ENCODE measurements around the gene GLUL. TPM values are rescaled to one million over a fixed set of nuclear protein-coding genes. Genes with fewer than 3 reads are reported as not detected.

Gene GLUL
- total RNA-seq, 1 donor from 2014 or later, result 522 TPM

DNA sequence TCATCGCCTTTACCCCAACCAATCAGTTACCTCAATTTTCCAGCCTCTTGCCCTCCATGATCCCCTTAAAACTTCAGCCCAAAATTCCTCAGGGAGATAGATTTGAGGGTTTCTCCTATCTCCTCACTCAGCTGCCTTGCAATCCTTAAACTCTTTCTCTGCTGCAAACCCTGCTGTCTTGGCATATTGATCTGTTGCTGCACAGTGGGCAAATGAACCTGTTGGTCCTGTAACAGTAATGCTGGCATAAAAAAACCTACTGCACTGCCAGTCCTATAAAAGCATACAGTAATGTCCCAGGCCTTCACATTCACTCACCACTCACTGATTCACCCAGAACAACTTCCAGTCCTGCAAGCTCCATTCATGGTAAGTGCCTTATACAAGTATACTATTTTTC lies 14.0 kb upstream of the GLUL start:
- no peak overlapping the region for H3K27ac Mint-ChIP-seq (ENCODE audit: unreplicated experiment)
- no peak for TF ChIP-seq CTCF (conservative IDR thresholded peaks at IDR 0.05)
- peaks cover 3% of the 10 kb centered on the region for H3K36me3 Mint-ChIP-seq (ENCODE audit: low read depth)
- peaks cover 13% of the 10 kb centered on the region for H3K9me3 Mint-ChIP-seq
- H3K27me3 Mint-ChIP-seq (ENCODE audit: low read depth), result peaks cover 3% of the 10 kb centered on the region
- no peak for DNase-seq (ENCODE audit: low read depth, low spot score)
- no peaks in the 10 kb centered on the region for H3K4me1 Mint-ChIP-seq
- no peak overlapping the region for H3K4me3 Mint-ChIP-seq

DNA sequence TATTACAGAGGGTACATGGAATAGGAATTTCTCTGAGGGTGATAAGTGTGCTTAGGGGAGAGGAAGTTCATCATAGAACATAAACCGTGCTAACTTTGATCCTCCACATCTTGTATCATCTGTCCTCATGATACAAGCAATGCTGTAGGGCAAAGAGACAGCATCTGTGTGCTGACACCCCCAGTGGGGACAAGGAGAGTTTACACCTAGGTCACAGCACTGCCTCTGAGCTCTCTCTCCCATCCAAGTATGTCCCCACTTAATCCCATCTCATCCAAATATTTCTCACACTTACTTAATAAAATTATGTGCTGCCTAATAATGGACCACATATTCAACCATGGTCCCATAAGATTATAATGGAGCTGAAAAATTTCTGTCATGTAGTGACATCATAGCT lies 13.2 kb upstream of the GLUL start:
- Mint-ChIP-seq H3K4me1 (no peaks in the 10 kb centered on the region), H3K36me3 (ENCODE audit: low read depth) (peaks cover 3% of the 10 kb centered on the region), H3K27ac (ENCODE audit: unreplicated experiment) (no peak overlapping the region), H3K27me3 (ENCODE audit: low read depth) (peaks cover 3% of the 10 kb centered on the region), H3K4me3 (no peak overlapping the region), H3K9me3 (peaks cover 13% of the 10 kb centered on the region)
- peak; percentile 20 for TF ChIP-seq CTCF (conservative IDR thresholded peaks at IDR 0.05)
- no peak for DNase-seq (ENCODE audit: low read depth, low spot score)

GRCh38 chr1:182400567-182400966 lies 9.0 kb upstream of the GLUL start, which contains the start of gene TEDDM1:
Gene TEDDM1, minus strand, starts transcription at chr1:182400667. Its CDS starts 182 bp downstream, at chr1:182400485.
- H3K27ac Mint-ChIP-seq (ENCODE audit: unreplicated experiment), result peak within 1 kb of the TSS; percentile 54
- peaks cover 13% of the 10 kb centered on the region for H3K4me1 Mint-ChIP-seq
- peaks cover 6% of the 10 kb centered on the region for H3K27me3 Mint-ChIP-seq (ENCODE audit: low read depth)
- no peak within 1 kb of the TSS for H3K4me3 Mint-ChIP-seq
- no peak for TF ChIP-seq CTCF (conservative IDR thresholded peaks at IDR 0.05)
- H3K36me3 Mint-ChIP-seq (ENCODE audit: low read depth), result peaks cover 3% of the 10 kb centered on the region
- H3K9me3 Mint-ChIP-seq, result peaks cover 6% of the 10 kb centered on the region
- DNase-seq (ENCODE audit: low read depth, low spot score), result no peak

DNA sequence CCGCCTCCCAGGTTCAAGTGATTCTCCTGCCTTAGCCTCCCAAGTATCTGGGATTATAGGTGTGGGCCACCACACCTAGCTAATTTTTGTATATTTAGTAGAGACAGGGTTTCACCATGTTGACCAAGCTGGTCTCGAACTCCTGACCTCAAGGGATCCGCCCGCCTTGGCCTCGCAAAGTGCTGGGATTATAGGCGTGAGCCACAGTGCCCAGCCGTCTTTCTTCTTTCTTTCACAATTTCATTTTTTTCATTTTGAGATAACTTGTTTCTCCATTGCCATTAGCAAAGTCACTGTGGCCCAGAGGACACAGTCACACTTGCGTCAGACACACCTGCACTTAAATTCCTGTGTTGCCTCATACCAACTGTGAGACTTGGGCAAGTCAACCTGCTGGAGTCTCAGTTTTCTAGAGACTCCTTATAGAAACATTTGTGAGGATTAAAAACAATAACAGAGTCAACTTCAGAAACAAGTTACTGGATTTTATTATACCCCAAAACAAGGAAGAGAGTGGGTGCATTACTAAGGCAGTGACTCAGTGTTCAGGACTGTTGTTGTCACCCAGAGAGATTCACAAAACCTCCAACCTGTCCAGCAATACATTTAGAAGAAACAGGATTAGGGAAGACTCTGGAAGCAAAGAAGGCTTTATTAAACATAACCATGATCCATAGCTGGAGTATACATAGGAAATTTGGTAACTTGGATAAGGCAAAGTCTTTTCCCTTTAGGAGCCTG lies 6.2 kb upstream of the GLUL start:
- DNase-seq (ENCODE audit: low read depth, low spot score), result no peak
- no peaks in the 10 kb centered on the region for H3K36me3 Mint-ChIP-seq (ENCODE audit: low read depth)
- TF ChIP-seq CTCF (conservative IDR thresholded peaks at IDR 0.05), result no peak
- H3K27me3 Mint-ChIP-seq (ENCODE audit: low read depth), result peaks cover 4% of the 10 kb centered on the region
- no peak overlapping the region for H3K27ac Mint-ChIP-seq (ENCODE audit: unreplicated experiment)
- peaks cover 32% of the 10 kb centered on the region for H3K4me1 Mint-ChIP-seq
- no peak overlapping the region for H3K4me3 Mint-ChIP-seq
- H3K9me3 Mint-ChIP-seq, result no peaks in the 10 kb centered on the region

DNA sequence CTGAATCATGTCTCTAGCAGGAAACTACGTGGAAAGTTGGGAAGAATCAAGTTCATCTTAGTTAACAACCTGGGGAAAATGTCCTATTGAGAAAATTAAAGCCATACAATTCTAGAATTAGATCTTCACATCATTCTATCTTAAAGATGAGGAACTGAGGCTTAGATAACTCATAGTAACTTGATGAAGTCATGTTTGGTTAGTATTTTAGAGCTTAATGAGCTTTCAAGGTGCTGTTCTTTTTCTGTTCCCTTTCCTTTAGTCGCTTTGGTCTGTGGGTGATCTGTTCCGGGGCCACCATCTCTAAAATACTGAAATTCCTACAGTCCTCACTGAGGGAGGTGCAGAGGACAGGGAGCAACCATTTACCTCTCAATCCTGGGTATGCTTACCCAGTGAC lies 4.3 kb upstream of the GLUL start:
- no peak for TF ChIP-seq CTCF (conservative IDR thresholded peaks at IDR 0.05)
- peaks cover 4% of the 10 kb centered on the region for H3K27me3 Mint-ChIP-seq (ENCODE audit: low read depth)

More for the DNA sequence above, 4.3 kb upstream of the GLUL start:
- Mint-ChIP-seq H3K27ac (ENCODE audit: unreplicated experiment) (no peak overlapping the region), H3K36me3 (ENCODE audit: low read depth) (no peaks in the 10 kb centered on the region), H3K4me3 (peak overlapping the region; percentile 11), H3K9me3 (no peaks in the 10 kb centered on the region), H3K4me1 (peaks cover 37% of the 10 kb centered on the region)
- no peak for DNase-seq (ENCODE audit: low read depth, low spot score)
